A549 (cell line): ENCODE measurements around the gene TTC12. TPM values are rescaled to one million over a fixed set of nuclear protein-coding genes. Genes with fewer than 3 reads are reported as not detected.

Experiments
- ATAC-seq, 2 experiments: fragments of 200-7000 bp in 1 of 2; fragments of >200 bp in 1 of 2; cut with Nextera tagmentation in 1 of 2; cut with Tn5 transposase in 1 of 2; 3 replicates each; pipeline versions ENCODE4 v1.8.0 to v1.9.1; 2018 to 2020; ENCODE audit warnings: mild to moderate bottlenecking in 1 of 2, moderate library complexity in 1 of 2
- CTCF ChIA-PET: fragments of 300-600 bp; sonication (Branson Sonifier 250); formaldehyde crosslinking; extraction: SDS; loops from one replicate; lab custom pipeline; 2021; ENCODE audit warnings: antibody characterized with exemption, inconsistent platforms; lab: Yijun Ruan, JAX
- POLR2A ChIA-PET: fragments of 350-600 bp; formaldehyde crosslinking; extraction: SDS; loops from one replicate; lab custom pipeline; 2021; ENCODE audit warnings: antibody characterized with exemption, inconsistent platforms; lab: Yijun Ruan, JAX
- DNase-seq, 2 experiments: peaks; one replicate each; pipeline versions ENCODE4 v3.0.0 to v3.0.0-alpha.2; 2011 to 2016; ENCODE audit warnings: low read depth in 1 of 2, low spot score in 1 of 2
- FAIRE-seq: peaks from 2 replicates; lab custom pipeline; 2011; peaks lifted over from hg19 to GRCh38; lab: Jason Lieb, UNC
- H3K27ac ChIP-seq, 2 experiments: fragments of >200 bp; sonication (Bioruptor Twin); formaldehyde crosslinking; 3 replicates each; pipeline ENCODE4 v1.5.1; 2016 to 2017
- H3K4me1 ChIP-seq: fragments of >200 bp; sonication (Bioruptor Twin); formaldehyde crosslinking; 3 replicates; pipeline ENCODE4 v1.6.1; 2016
- H3K4me2 ChIP-seq: fragments of >200 bp; sonication (Bioruptor Twin); formaldehyde crosslinking; 3 replicates; pipeline ENCODE4 v1.6.1; 2016
- H3K4me3 ChIP-seq: fragments of >200 bp; sonication (Bioruptor Twin); formaldehyde crosslinking; 3 replicates; pipeline ENCODE4 v1.5.1; 2016
- H3K9me3 ChIP-seq: fragments of >200 bp; sonication (Bioruptor Twin); formaldehyde crosslinking; 3 replicates; pipeline ENCODE4 v1.6.1; 2016
- ATOH8 ChIP-seq: fragments of 250-450 bp; sonication (Bioruptor Pico); IDR thresholded peaks from 2 replicates; pipeline ENCODE4 v1.5.0; 2020; ENCODE audit warnings: low read depth, mild to moderate bottlenecking, moderate library complexity
- CBX2 ChIP-seq: fragments of 200-600 bp; sonication (generic); IDR thresholded peaks from 2 replicates; pipeline ENCODE4 v1.6.1; 2016; ENCODE audit warnings: low read depth, mild to moderate bottlenecking, borderline replicate concordance
- CHD4 ChIP-seq: fragments of 200-600 bp; sonication (generic); IDR thresholded peaks from 2 replicates; pipeline ENCODE4 v1.6.1; 2016; ENCODE audit warnings: antibody characterized with exemption, mild to moderate bottlenecking, borderline replicate concordance
- E2F6 ChIP-seq: IDR thresholded peaks from 2 replicates; pipeline ENCODE4 v1.6.1; 2012; ENCODE audit warnings: low read depth, borderline replicate concordance
- FOSB ChIP-seq: fragments of 250-450 bp; sonication (Bioruptor Pico); IDR thresholded peaks from 2 replicates; pipeline ENCODE4 v1.5.0; 2020; ENCODE audit warnings: mild to moderate bottlenecking, moderate library complexity
- HEYL ChIP-seq: fragments of 250-450 bp; sonication (Bioruptor Pico); IDR thresholded peaks from 2 replicates; pipeline ENCODE4 v1.8.0; 2021; ENCODE audit warnings: mild to moderate bottlenecking, moderate library complexity
- HMGXB4 ChIP-seq: fragments of 250-450 bp; sonication (Bioruptor Pico); IDR thresholded peaks from 2 replicates; pipeline ENCODE4 v1.5.0; 2021; ENCODE audit warnings: mild to moderate bottlenecking, moderate library complexity, borderline replicate concordance
- HOXA7 ChIP-seq: fragments of 250-450 bp; sonication (Bioruptor Pico); IDR thresholded peaks from 2 replicates; pipeline ENCODE4 v1.5.0; 2020; ENCODE audit warnings: mild to moderate bottlenecking, moderate library complexity
- JUN ChIP-seq, 2 experiments: fragments of >200 bp; sonication (Bioruptor Twin); formaldehyde crosslinking; IDR thresholded peaks; 2 replicates in 1 of 2; 3 replicates in 1 of 2; pipeline ENCODE4 v1.6.1; 2016 to 2017
- KDM1A ChIP-seq: fragments of 200-600 bp; sonication (generic); IDR thresholded peaks from 2 replicates; pipeline ENCODE4 v1.6.1; 2016; ENCODE audit warnings: low read depth, mild to moderate bottlenecking
- KDM5A ChIP-seq: fragments of 200-600 bp; sonication (generic); IDR thresholded peaks from 2 replicates; pipeline ENCODE4 v1.6.1; 2016; ENCODE audit warnings: antibody characterized with exemption, mild to moderate bottlenecking
- NR3C1 ChIP-seq: fragments of >200 bp; sonication (Bioruptor Twin); formaldehyde crosslinking; IDR thresholded peaks from 3 replicates; pipeline ENCODE4 v1.6.1; 2017
- PBX3 ChIP-seq: IDR thresholded peaks from 2 replicates; pipeline ENCODE4 v1.6.1; 2012
- POLR2A ChIP-seq: IDR thresholded peaks from 2 replicates; pipeline ENCODE4 v1.6.1; 2012; ENCODE audit warnings: mild to moderate bottlenecking, low read length
- RARB ChIP-seq: fragments of 250-450 bp; sonication (Bioruptor Pico); IDR thresholded peaks from 2 replicates; pipeline ENCODE4 v1.8.0; 2021; ENCODE audit warnings: mild to moderate bottlenecking, moderate library complexity
- REST ChIP-seq: fragments of 200-600 bp; sonication (generic); IDR thresholded peaks from 2 replicates; pipeline ENCODE4 v1.6.1; 2016; ENCODE audit warnings: antibody characterized with exemption, mild to moderate bottlenecking, moderate library complexity
- TP53 ChIP-seq: fragments of 250-450 bp; sonication (Bioruptor Pico); IDR thresholded peaks from 2 replicates; pipeline ENCODE4 v1.5.0; 2021; ENCODE audit warnings: mild to moderate bottlenecking, moderate library complexity
- ZFP36 ChIP-seq: fragments of 450-650 bp; IDR thresholded peaks from 2 replicates; pipeline ENCODE4 v1.6.1; 2014; ENCODE audit warnings: borderline replicate concordance; ENCODE audit not compliant: partially characterized antibody
- ZSCAN20 ChIP-seq: fragments of 250-450 bp; sonication (Bioruptor Pico); IDR thresholded peaks from 2 replicates; pipeline ENCODE4 v1.8.0; 2022; ENCODE audit warnings: mild to moderate bottlenecking, moderate library complexity
- WGBS: methylation state at CpG from one replicate; pipeline ENCODE4 v1.1.6; 2017; ENCODE audit errors: missing lambda C conversion rate; 5-methylcytosine and 5-hydroxymethylcytosine counted together
- polyA plus RNA-seq, 4 experiments: library from polyadenylated mRNA; depleted of rRNA in 3 of 4; stranded (reverse); fragments of >200 nt; fragmentation: RNase III in 1 of 4; extraction: RNeasy Plus Mini Kit Qiagen cat#74134 plus additional on column Dnase treatment in 1 of 4; gene quantifications; 2 replicates in 3 of 4; 3 replicates in 1 of 4; pipeline ENCODE4 v1.2.3, GENCODE V29; 2011 to 2017

TTC12 gene
- polyA plus RNA-seq, 2 of the 4 experiments (the other 2 are of a cell fraction): 5.9 to 13.5 TPM

- ChIA-PET POLR2A (no interaction called here), CTCF (no interaction called here)
- no peak for DNase-seq
- Histone ChIP-seq H3K27ac (no peak overlapping the region), H3K4me2 (no peak overlapping the region), H3K4me1 (no peaks in the 10 kb centered on the region), H3K4me3 (no peak overlapping the region), H3K9me3 (no peaks in the 10 kb centered on the region)
- TF ChIP-seq POLR2A (no peak), E2F6 (no peak), KDM1A (no peak), RARB (CRISPR knock-in tag) (no peak), HOXA7 (CRISPR knock-in tag) (no peak), REST (no peak), KDM5A (no peak), ZSCAN20 (no peak), PBX3 (no peak), HEYL (CRISPR knock-in tag) (no peak), NR3C1 (no peak), TP53 (CRISPR knock-in tag) (no peak), CBX2 (no peak), ATOH8 (no peak), HMGXB4 (CRISPR knock-in tag) (no peak), CHD4 (no peak), JUN (IDR thresholded peaks at IDR 0.05) (no peak)
- 66% methylated on average over 3 of the region's 9 CpGs for WGBS
- FAIRE-seq: no peak
- no peak for ATAC-seq
These were observed 94.5 kb downstream of the TTC12 start for GRCh38 chr11:113408887-113409286.

GRCh38 chr11:113409526-113409925 is 95.1 kb downstream of the TTC12 start:
- no peak for TF ChIP-seq ZFP36
- TF ChIP-seq FOSB (CRISPR knock-in tag): no peak
- no peak overlapping the region for H3K27ac ChIP-seq
- ChIA-PET CTCF (no interaction called here), POLR2A (no interaction called here)
- DNase-seq (no peak), FAIRE-seq (no peak), ATAC-seq (no peak)
- H3K4me1 ChIP-seq: no peaks in the 10 kb centered on the region
- H3K4me3 ChIP-seq: no peak overlapping the region
- no peaks in the 10 kb centered on the region for H3K9me3 ChIP-seq
- H3K4me2 ChIP-seq: no peak overlapping the region
- 34% methylated on average over 2 of the region's 3 CpGs for WGBS
